IPS-11a (cell line): ENCODE results near the gene PBX4.
A peak's percentile ranks its signal among the peaks of the same experiment; 100 is the strongest.
"Not testable (repeated sequence)": the region's sequence is repeated elsewhere in the genome, so short reads cannot be mapped to it uniquely, and the experiment has no call there.

Experiments used
- H3K4me3 ChIP-seq: one replicate; pipeline ENCODE4 v1.5.1; 2013; ENCODE audit warnings: low read depth, low read length, control low read depth

The PBX4 gene, protein sequence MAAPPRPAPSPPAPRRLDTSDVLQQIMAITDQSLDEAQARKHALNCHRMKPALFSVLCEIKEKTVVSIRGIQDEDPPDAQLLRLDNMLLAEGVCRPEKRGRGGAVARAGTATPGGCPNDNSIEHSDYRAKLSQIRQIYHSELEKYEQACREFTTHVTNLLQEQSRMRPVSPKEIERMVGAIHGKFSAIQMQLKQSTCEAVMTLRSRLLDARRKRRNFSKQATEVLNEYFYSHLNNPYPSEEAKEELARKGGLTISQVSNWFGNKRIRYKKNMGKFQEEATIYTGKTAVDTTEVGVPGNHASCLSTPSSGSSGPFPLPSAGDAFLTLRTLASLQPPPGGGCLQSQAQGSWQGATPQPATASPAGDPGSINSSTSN

DNA sequence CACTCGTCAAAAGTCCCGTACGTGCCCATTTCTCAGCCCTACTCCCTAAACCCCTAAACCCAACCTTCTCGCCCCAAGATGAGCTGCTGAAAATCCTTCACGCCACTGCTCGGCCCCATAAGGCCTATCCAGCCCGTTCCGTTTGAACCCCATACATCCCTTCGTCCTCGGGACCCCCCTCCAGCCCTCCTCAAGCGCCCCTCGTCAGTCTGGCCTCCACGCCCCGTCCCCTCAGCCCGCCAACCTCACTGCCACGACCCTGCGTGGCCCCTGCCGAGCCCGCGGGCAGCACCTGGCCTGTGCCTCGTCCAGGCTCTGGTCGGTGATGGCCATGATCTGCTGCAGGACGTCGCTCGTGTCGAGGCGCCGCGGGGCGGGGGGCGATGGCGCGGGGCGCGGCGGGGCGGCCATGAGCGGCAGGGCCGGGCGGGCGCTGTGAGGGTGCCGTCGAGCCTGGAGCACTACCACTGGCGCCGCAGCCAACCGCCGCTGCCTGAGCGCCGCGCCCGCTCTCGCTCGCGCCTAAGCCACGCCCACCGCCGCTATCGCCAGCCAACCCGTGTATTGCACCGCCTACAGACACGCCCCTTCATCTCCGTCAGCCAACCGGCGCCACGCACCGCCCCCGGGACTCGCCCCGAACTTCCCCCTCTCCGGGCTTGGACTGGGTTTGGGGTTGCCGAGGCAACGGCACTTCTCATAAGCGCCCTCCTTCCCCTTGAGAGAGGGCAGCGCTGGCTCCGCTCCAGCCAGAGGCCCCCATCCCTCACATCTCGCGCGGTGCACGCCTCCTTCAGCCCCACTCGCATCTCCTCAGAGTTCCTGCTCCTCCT, at the start of gene PBX4:
Gene PBX4, minus strand, starts transcription at position 469 of the 833 bp plus-strand sequence. Its CDS starts 58 bp downstream, at position 411.
- H3K4me3 ChIP-seq: peak within 1 kb of the TSS; percentile 48

DNA sequence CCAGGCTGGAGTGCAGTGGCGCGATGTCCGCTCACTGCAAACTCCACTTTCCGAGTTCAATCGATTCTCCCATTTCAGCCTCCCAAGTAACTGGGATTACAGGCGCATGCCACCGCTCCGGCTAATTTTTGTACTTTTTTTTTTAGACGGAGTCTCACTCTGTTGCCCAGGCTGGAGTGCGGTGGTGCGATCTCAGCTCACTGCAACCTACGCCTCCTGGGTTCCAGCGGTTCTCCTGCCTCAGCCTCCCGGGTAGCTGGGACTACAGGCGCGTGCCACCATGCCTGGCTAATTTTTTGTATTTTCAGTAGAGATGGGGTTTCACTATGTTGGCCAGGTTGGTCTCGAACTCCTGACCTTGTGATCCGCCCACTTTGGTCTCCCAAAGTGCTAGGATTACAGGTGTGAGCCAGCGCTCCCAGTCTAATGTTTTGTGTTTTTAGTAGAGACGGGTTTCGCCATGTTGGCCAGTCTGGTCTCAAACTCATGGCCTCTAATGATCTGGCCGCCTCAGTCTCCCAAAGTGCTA, 47.0 kb upstream of the PBX4 start:
- H3K4me3 ChIP-seq: not testable (repeated sequence)

DNA sequence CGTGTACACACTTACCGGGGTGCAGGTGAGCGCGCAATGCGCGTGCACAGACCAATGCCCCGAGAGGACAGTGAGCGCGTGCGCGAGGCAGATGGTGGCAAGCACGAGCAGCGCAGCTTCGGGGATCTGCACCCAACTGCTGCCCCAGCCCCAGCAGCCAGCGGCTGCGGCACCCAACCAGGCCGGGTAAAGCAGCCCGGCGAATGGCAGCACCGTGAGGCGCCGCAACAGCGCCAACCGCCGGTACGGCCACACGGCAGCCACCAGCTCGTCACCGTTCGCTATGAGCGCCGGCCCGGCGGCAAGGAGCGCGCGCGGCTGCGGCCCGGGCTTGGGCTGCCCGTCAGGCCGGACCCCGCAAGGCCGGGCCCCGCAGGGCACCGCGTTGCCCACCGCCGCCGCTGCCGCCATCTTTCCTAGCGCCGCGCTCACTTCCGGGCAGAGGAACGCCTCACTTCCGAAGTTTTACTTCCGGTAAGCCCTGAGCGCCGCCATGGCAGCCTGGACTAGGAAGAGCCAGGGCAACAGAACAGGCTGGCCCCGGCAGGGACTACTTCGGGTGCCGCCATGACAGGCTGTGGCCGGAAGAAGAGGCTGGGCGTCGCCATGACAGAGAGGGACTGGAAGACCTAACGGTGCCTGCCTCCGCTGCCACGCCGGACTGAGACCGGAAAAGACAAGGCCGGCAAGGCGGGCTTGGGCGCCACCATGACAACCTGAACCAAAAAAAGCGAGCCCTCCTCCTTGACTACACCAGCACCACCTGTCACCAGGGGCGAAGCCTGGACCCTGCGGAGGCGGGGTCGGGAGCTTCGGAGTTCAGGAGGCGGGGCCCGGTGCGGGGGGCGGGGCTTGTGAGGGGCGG, 45.0 kb upstream of the PBX4 start, which contains the start of gene ATP13A1:
Gene ATP13A1, minus strand, starts transcription at position 421 of the 865 bp plus-strand sequence. Its CDS starts 10 bp downstream, at position 411.
- peak within 1 kb of the TSS; percentile 98 for H3K4me3 ChIP-seq

DNA sequence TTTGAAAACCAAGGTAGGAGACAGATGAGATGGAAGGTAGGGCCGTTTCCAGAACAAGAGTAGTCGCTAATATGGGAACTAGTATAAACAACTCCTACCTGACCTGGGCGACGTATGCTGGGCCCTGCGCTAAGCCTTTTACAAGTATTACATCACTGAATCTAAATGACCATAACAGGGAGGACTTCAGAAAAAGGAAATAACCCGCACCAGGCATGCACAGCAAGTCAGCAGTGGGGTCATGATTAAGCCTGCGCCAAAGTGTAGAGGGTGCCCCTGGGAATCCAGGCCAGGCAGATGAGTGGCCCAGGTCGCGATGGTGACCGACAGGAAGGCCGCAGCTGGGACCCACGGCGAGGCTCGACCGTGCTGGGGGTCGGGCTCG, 44.4 kb upstream of the PBX4 start:
- peak overlapping the region; percentile 98 for H3K4me3 ChIP-seq

DNA sequence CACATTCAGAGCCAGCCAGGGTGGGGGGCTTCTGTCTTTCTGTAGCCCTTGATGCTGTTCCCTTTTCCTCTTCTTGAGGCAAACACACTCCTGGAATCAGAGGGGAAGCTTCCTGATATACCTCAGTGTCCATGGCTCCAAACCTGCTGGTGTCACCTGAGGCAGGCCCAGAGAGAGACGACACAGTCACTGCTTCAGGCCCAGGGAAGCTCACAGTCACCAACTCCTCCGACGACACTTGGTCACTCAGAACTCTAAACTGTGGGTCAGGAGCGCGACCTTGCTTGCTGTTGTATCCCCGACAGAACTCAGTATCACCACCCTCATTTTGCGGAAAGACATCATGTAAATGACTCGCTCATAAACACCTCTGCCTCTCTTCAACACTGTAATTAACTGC, 43.9 kb upstream of the PBX4 start:
- H3K4me3 ChIP-seq: peak overlapping the region; percentile 98

DNA sequence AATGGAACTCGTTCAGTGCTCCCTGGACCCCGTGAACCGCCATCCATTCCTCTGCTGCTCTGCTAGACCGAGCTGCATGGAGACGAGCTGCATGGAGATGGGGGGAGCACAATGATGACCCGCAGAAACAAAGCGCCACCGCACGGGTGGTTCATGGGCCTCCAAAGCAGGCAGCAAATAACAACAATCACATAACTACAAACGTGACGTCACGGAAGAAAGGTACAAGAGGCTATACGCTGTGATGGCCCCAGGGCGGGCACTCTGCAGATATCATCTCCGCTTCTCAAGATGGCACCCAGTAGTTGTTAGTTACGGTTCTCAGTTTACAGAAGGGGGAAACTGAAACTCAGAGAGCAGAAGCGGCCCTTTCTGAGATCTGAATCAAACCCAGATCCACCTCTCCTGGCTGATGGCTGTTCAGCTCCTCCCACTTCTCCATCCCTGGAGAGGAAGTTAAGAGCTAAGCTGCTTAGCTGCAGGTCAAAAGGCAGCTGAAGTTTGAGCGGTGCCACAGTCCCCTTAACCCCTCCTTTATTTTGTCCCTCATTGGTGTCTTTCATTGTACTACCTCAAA, 43.3 kb upstream of the PBX4 start:
- H3K4me3 ChIP-seq: no peak overlapping the region

DNA sequence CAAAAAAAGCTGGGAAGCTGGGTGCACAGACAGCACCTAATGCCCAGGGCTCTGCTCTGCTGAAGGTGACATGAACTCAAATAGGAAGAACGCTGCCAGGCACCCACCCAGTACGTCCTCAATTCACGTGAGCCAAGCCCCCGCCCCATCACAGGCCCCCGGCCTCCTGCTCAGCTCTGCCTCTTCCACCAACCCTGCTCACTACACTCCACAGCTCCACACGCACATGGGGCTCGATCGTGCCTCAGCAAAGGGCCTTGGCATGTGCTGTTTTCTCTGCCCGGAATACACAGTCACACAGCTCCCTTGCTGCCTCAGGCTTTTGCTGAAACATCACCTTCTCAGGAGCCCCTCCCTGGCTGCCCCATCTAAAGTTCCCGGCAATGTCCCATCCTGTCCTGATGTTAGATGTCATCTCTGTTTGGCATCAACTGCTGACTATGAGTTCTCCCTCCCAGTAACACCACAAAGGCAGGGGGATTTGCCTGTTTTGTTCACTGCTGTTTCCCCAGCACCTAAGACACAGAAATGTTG, 42.7 kb upstream of the PBX4 start:
- H3K4me3 ChIP-seq: no peak overlapping the region

DNA sequence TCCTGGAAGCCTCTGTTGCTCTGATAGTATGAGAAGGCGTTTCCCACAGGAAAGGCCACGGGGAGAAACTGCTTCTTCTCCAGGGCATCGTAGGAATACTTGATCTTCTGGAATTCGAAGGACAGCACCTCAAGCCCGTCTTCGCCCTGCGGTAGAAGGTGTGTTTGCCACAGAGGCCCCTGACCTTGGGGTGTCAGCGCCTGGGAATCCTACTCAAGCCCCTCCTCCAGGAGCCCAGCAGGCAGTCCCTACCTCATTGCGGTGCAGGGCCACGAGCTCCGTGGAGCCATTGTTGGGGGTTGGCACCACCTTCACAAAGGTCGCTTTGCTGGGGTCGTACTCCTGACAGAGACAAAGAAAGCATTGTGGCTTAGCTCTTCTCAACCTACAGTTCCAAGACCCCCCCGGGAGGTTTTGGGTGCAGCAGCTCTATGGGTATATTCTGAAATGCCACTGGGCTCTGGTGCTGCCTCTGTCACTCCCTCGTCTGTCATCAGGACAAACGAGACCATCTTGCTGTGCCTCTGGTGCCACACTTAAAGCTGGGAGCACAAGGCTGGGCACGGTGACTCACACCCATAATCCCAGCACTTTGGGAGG, 41.3 kb upstream of the PBX4 start:
- H3K4me3 ChIP-seq: no peak overlapping the region

DNA sequence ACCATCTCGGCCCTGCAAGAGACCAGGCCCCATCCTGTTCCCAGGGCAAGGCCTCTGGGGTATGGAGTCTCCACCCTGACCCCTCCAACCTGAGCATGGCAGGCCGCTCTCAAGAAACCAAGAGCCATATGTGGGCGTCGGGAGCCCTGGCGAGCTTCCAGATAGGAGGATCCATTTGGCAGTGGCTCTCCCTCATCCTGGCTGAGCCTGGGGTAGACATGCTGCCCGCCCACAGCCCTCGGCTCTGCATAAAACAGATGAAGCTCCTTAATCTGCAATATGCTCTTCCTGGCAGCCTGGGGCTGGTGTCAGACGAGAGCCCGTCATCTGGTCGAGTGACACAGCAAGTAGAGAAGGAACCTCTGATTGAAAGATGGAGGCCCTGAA, 38.9 kb upstream of the PBX4 start:
- no peak overlapping the region for H3K4me3 ChIP-seq

DNA sequence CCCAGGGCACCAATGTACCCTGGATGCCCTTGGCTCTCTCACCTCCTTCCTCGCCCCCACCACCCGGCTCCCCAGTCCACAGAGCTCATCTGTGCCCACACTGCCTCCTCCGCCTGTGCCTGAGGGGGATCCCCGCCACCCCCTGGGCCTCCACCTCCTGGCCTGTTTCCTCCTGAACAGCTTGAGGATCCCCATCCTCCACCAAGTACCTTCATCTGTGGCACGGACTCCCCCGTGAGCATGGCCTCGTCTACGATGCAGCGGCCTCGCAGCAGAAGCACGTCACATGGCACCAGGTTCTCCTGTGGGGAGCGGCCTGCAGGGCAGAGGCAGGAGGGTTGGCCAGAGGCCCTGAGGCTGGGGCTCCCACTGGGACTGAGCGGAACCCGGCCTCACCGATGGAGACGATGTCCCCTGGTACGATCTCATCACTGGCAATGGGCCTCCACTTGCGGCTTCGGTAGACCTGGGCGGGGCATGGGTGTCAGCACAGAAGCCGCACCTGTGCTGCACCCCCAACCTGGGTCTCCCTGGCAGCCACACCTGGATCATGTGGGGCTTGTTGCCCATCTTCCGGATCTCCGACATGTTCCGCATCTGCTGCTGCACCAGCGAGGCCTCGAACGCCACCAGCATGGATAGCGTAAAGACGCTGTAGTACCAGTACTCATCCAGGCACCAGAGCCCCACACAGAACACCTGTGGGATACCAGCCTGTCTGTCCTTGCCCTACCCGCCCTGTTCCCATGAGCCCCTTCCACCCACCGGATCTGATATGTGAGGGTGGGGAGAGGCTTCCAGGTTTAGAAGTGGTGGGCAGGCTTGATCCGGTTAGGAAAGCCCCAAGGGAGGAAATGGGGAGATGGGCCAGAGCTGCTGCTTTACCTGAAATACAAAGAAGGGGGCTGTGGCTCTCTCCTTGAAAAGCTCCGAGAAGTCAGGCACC, 38.2 kb upstream of the PBX4 start:
- no peak overlapping the region for H3K4me3 ChIP-seq

DNA sequence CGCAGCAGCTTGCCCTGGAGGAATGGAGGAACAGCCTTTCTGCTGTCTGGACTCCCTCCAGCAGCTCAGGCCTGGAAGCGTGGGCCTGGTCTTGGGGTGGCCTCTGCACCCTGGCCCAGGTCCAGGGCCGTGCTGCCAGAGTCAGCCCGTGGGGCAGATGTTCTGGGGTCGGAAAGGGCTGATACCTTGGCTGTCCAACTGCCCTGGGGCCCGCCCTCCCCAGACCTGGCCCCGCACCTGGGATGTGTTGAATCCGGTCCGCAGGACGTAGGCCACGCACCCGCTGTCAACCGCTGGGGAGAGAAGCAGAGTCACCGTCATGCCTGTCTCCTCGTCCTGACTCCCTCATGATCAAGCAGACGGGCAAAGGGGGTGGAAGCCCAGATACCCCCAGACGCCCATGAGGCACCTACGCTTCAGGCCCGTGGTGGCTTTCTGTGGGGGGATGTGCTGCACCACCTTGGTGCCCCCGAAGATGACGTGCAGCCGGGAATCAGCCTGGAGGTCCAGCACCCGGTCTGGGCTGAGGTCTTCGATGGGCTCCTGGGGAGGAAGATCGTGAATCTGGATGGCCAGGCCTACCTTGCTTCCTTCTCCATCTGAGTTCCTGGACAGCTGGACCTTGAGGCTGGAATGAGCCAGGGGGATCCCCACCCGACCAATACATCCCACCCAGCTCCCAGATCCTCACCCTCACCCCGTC, 37.3 kb upstream of the PBX4 start:
- no peak overlapping the region for H3K4me3 ChIP-seq

DNA sequence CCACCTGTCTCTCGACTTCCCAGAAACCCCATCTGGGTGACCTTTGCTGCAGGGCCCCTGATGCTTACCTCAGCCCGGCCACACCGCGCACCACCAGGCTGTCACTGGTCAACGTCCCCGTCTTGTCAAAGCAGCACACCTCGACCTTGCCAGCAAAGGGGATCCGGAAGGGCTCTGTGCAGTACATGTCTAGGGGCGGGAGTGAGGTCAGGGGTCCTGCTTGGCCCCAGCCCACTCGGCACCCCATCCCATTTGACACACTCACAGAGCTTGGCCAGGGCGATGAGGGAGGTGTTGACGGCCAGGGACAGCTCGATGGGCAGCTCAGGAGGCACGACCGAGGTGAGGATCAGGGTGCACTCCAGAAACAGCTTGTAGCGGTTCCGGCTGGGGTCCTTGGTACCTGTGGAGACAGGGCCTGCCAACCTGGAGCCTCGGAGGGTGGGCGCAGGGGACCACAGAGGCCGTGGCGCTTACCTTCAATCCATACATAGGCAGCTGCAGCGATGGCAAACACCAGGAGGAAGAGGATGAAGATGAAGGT, 36.6 kb upstream of the PBX4 start:
- H3K4me3 ChIP-seq: no peak overlapping the region

DNA sequence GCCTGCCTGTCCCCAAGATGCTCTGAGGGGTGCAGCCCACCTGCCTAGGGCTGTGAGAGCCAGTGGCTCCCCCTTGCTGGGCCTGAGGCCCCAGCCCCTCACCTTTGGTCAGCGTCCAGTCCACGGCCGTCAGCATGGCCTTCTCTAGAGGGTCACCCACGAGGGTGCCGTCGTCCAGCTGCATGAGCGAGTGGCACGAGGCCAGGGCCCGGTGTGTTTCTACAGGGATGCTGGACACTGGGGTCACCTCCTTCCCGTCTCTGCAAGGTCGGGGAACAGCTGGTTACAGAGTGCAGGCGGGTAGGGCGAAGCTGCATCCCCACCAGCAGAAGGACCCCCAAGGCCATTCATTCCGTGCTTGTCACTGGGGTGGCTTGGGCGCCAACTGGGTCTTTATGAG, 36.0 kb upstream of the PBX4 start:
- no peak overlapping the region for H3K4me3 ChIP-seq

DNA sequence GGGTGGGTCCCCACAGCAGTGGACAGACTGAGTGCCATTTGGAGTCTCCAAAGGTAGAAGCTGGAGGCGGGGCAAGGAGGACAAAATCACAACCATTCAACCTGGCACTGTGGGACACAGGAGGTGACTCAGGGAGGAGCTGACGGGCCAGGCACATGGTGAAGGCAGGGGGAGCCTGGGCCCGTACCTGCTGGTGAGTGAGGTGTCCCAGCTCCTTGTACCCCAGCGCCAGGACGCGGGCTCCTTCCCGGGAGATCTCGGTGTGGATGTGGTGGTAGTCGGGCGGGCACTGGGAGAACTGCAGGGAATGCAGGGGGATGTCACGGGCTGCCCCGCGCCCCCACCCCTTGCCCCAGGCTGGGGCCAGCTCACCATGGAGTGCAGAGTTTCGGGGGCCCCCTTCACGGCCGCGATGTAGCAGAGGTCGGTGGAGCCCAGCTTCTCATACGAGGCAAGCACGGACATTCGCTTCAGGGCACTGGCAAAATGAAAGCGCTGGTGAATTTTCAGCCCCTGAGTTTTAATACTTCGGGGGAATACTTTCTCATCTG, 35.2 kb upstream of the PBX4 start:
- H3K4me3 ChIP-seq: no peak overlapping the region

DNA sequence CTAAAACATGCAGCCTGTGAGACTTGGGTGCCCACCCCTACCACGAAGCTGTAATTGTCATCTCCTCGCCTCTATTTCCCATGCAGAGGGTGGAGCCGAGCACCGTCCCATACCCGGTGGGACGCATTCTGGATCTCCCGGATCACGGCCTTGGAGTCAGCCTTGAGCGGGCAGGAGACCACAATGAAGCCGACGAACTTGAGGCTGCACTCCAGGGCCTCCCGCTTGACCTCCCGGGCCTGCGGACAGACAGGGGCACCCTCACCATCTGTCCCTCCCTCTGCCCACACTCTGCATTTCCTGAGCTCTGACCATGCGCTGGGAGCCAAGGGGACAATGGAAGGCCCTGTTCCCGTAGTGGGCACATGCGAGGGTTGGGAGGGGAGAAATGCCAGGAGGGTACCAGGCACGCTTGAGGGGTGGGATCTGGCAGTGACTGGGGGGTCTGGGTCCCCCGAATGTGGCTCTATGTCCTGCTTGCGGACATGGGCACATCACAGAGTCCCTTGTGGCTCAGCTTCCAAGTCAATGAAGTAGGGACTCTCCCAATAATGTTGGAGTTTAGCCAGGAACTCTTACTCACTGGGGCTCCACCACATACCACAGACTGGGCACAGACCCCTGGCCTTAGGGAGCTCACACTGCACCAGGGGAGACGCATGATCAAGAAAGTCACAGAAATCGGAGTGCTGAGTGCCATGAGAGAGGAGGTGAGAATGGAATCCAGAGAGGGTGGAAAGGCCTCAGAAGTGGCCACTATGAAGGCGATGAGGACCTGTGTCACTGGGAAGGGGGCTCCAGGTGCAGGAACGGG, 34.2 kb upstream of the PBX4 start:
- H3K4me3 ChIP-seq: no peak overlapping the region

DNA sequence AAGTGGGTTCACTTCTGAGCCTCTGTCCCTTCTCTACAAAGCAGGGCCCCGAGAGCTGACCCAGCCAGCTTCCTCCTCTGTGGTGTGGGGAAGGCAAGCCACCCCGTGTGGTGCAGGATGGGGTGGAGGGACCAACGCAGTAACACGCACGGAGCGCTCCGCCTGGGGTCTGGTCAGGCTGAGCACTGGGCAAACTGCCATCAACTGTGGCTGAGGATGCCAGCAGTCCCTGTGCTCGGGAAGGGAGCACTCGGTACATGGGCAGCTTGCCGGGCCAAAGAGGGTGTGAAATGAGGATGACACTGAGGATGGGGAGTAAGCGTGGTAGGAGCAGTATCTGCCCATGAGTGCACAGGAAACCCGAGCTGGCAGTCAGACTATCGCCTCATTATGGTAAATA, 32.6 kb upstream of the PBX4 start:
- no peak overlapping the region for H3K4me3 ChIP-seq

DNA sequence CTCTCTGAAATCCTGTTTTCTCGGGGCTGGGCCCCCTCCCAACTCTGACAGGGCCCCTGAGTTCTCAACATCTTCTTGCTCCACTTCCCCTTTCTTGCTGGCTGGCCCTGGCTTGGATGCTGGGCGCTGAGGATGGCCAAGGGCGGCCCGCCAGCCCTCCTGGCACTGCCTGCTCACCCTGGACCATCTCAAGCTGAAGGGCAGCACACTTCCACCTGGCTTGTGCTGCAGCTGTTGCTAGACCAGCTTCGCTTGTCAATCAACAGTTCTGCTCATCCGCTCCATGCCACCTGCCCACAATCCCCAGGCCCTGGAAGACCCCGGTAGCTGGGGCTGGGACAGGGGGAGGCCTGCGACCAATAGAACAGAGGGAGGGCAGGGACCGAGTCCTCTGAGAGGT, 31.8 kb upstream of the PBX4 start:
- no peak overlapping the region for H3K4me3 ChIP-seq
